HG03135 (cell line): ENCODE data around the gene KRT9.
"Not testable (repeated sequence)": the region's sequence is repeated elsewhere in the genome, so short reads cannot be mapped to it uniquely, and the experiment has no call there.

Source experiments
- ATAC-seq: cut with Tn5 transposase; IDR thresholded peaks from one replicate; pipeline ENCODE4 v1.9.1; 2021; ENCODE audit warnings: mild to moderate bottlenecking, moderate library complexity; ENCODE audit not compliant: unreplicated experiment

KRT9 gene

GRCh38 chr17:41580687-41581365 is 9.0 kb upstream of the KRT9 start:
- ATAC-seq: no peak

- ATAC-seq: no peak
These were observed 8.4 kb upstream of the KRT9 start for GRCh38 chr17:41580244-41580575.

GRCh38 chr17:41579484-41580243 is 7.8 kb upstream of the KRT9 start:
- ATAC-seq: no peak

- ATAC-seq: no peak
These were observed 7.1 kb upstream of the KRT9 start for GRCh38 chr17:41578971-41579370.

GRCh38 chr17:41578538-41578937 is 6.7 kb upstream of the KRT9 start:
- no peak for ATAC-seq

- ATAC-seq: not testable (repeated sequence)
These were observed 4.9 kb upstream of the KRT9 start for GRCh38 chr17:41576740-41577139.

- ATAC-seq: no peak
These were observed 3.5 kb upstream of the KRT9 start for GRCh38 chr17:41575336-41575735.

- no peak for ATAC-seq
These were observed 4.5 kb downstream of the KRT9 start for GRCh38 chr17:41567317-41567716.

GRCh38 chr17:41565338-41565737 is 6.5 kb downstream of the KRT9 start:
- no peak for ATAC-seq

- no peak for ATAC-seq
These were observed 8.2 kb downstream of the KRT9 start for GRCh38 chr17:41563607-41564170.

- ATAC-seq: no peak
These were observed 10.3 kb downstream of the KRT9 start for GRCh38 chr17:41561554-41561953.

- ATAC-seq: no peak
These were observed 12.3 kb downstream of the KRT9 start for GRCh38 chr17:41559548-41559947.

- no peak for ATAC-seq
These were observed 14.9 kb downstream of the KRT9 start for GRCh38 chr17:41556931-41557330.

GRCh38 chr17:41556306-41556705 is 15.6 kb downstream of the KRT9 start:
- no peak for ATAC-seq

GRCh38 chr17:41555105-41555887 is 16.6 kb downstream of the KRT9 start:
- no peak for ATAC-seq

GRCh38 chr17:41553987-41554680 is 17.7 kb downstream of the KRT9 start:
- no peak for ATAC-seq

- no peak for ATAC-seq
These were observed 18.7 kb downstream of the KRT9 start for GRCh38 chr17:41553176-41553575.

GRCh38 chr17:41552455-41552854 is 19.4 kb downstream of the KRT9 start:
- ATAC-seq: no peak

- no peak for ATAC-seq
These were observed 20.5 kb downstream of the KRT9 start for GRCh38 chr17:41551365-41551764.

- no peak for ATAC-seq
These were observed 22.2 kb downstream of the KRT9 start for GRCh38 chr17:41549596-41550039.
